ENCODE results near the gene TOX2.
A peak's percentile ranks its signal among the peaks of the same experiment; 100 is the strongest.

TOX2 gene, protein sequence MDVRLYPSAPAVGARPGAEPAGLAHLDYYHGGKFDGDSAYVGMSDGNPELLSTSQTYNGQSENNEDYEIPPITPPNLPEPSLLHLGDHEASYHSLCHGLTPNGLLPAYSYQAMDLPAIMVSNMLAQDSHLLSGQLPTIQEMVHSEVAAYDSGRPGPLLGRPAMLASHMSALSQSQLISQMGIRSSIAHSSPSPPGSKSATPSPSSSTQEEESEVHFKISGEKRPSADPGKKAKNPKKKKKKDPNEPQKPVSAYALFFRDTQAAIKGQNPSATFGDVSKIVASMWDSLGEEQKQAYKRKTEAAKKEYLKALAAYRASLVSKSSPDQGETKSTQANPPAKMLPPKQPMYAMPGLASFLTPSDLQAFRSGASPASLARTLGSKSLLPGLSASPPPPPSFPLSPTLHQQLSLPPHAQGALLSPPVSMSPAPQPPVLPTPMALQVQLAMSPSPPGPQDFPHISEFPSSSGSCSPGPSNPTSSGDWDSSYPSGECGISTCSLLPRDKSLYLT

DNA sequence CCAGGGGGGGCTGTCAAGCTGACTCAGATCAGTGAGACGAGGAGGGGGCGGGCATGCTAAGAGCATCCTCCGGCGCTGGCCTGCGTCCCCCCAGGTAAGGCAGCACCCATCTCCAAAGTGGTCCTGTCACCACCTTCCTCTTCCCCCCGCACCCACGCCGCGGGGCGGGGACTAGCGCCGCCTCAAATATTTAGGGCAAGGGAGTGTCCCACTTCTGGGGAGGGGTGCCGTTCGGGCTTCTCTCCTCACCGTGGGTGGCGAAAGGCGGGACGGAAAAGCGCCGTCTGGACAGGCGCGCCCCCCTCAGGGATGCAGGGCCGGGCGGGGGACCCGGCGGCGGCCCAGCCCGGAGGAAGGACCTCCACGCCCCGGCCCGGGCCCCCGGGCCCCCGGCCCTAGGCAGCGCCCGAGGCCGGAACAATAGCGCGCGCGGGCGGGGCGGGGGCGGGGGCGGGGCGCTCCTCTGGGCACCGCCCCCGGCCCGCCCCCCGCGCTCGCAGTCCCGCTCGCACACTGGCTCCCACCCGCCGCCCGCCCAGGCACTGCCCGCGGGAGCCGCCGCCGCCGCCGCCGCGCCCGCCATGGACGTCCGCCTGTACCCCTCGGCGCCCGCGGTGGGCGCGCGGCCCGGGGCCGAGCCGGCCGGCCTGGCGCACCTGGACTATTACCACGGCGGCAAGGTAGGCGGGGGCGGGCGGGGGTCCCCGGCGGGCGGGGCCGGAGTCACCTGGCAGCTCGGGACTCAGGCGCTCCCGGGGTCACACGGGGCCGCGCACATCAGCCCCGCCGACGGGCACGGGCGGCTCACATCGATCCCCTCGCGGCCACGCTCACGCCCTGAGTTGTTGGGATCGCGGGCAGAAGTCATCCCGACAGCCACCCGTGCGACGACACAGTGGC is at the start of gene TOX2:
Gene TOX2, plus strand, starts transcription at position 542 of the 900 bp plus-strand sequence. Its CDS starts 40 bp downstream, at position 582.
- DNase-seq: peak; percentile 49

DNA sequence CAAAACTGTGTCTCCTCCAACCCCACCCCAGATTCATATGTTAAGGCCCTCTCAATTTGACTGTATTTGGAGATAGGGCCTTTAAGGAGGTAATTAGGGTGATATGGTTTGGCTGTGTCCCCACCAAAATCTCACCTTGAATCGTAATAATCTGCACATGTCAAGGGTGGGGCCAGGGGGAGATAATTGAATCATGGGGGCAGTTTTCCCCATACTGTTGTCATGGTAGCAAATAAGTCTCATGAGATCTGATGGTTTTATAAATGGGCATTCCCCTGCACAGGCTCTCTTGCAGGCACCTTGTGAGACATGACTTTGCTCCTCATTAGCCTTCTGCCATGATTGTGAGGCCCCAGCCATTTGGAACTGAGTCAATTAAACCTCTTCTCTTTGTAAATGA is 46.6 kb upstream of the TOX2 start:
- DNase-seq: no peak

DNA sequence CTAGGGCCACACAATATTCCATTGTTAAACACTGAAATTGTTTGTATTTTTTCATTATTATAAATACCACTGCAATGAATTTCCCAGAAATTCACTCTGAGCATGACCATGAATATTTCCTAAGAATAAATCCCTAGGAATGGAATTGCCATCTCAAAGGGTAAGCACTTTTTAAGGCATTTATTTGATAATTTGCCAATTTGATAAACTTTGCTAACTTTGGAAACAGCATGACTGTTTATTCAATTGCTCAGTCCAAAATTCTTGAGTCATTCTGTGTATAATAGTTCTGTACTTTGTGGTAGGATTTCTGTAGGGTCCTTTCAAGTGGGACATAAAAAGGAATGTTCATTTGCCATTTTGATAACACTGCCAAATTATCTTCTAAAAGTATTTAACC is 44.2 kb upstream of the TOX2 start:
- DNase-seq: no peak

DNA sequence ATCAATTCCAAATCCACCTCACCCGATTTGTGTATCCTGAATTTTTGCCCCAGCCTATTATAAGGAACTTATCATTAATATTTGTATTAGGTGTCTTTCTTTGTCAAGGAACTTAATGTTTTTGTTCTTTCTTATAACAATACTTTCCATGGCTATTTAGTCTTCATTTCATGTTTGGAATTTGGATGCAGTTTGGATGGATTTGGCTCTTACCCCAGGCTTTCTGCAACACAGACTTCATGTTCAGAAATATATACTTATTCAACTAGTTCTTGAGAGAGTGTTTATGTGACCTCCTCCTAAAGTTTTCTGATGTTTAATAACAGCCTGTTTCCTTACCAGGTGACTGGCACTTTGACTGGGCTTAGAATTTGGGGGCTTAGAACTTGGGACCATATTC is 35.9 kb upstream of the TOX2 start:
- no peak for DNase-seq

DNA sequence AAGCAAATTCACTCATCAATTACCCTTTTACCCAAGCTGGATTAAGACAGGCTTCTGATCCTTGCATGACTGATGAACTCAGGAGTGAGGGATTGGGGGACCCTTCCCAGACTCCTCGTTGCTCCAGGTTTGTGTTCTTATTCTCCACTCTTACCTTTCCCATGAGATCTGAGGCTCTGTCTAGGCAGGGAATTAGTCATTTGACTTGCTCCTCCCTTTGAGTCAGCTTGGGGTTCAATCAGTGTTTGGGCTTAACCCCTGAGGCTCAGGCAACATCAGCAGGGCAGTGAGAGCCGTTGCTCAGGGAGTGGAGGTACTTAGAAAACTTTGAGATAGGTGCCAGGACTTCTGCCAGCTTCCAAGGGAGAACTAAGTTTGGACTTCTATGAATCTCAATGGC is 20.7 kb upstream of the TOX2 start:
- no peak for DNase-seq

DNA sequence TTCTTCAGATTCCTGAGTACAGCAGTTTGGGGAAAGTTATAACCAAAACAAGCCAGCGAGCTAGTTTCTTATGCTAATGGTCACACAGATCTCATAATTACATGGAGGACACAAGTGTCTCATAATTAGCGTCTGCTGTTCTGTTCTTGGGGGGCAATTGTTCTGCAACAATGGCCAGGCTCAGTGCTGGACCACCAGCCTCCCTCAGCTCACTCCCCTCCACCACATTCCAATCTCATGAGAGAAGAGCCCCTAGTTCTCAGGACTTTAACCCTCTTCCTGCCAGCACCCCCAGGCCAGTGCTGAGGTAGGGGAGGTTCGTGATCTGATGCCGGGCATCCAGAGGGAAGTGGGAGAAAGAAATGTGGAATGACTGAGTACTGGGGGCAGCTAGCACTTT is 20.2 kb upstream of the TOX2 start:
- no peak for DNase-seq

DNA sequence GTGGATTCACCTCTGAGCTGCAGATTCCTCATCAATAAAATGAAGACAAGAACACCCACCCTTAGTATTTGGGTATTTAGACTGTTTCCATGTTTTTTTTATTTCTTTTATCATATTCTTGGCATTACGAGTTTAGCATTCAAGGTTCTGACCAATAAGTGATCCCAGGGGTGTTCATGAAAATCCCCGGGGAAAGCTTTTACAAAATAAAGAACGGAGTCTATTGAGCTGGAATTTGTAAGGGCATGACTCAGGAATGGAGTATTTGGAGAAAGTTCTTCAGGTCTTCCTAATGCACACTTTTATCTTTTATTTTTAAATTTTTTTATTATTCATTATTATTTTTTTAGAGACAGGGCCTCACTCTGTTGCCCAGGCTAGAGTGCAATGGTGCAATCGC is 19.4 kb upstream of the TOX2 start:
- no peak for DNase-seq

DNA sequence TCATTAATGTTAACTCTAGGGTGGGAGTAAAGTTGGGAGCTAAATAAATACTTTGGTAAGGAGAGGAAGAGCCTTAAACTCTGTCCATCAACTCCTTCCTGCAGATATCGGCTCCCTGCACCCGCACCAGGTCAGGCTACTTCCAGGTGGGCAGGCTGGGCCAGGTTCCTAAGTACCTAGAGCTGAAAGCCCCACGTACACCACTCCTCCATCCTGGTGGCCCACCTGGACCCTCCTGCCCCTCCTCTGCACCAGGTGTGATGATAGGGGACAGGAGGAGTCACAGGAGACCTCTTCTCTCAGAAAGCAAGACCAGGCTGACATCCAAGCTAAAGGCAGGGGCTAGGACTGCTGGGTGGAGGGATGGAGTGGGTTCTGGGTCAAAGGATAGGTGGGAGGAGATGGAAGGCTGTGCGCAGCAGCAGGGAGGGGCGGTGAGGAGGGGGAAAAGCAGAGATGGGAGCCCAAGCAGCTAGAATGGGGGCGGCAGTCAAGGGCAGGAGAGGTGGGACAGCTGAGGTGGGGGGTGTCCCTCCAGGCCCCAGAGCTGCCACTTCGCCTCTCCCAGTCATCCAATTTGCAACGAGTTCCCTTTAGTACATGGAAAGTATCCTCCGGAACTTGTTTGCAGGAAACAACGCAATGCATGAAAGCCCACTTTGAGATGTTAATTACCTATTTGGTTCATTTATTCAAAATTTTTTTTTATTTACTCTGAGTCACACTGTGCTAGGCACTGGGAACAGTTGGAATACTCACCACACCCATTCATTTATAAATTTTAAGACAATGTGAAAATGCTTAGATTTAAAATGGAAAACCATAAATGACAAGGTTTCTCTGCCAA is 15.2 kb upstream of the TOX2 start:
- no peak for DNase-seq

DNA sequence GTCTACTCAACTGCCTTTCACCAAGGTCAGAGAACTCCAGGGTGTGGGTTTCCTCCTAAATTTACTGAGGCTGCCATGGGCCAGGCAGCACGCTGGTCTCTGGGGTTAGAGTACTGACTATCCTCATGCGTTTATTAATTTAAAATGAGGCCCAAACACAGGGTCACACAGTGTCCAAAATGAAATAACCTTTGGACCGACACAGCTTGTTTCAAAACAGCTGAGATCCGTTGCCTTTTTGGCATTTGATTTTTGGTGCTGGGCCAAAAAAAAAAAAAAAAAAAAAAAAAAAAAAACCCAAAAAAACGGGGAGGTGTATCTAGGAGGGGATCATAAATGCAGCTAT is 14.6 kb upstream of the TOX2 start:
- DNase-seq: no peak

DNA sequence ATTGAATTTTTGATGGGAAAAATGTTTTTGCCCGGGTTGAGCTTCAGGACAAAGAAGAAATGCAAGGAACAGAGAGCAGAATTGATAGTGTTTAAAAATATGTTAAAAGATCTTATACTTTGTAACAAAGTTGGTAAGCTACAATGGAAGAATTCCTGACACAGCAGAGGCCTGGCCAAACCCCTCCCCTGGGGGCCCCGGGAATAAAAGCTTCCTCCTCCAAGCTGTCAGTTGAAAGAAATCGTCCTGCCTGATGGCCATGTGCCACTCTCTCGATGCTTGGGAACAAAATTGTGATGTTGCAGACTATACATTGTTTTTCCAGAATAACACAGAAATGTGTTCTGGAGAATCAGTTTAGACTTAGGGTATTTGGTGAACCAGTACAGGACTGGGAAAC is 14.2 kb upstream of the TOX2 start:
- no peak for DNase-seq

DNA sequence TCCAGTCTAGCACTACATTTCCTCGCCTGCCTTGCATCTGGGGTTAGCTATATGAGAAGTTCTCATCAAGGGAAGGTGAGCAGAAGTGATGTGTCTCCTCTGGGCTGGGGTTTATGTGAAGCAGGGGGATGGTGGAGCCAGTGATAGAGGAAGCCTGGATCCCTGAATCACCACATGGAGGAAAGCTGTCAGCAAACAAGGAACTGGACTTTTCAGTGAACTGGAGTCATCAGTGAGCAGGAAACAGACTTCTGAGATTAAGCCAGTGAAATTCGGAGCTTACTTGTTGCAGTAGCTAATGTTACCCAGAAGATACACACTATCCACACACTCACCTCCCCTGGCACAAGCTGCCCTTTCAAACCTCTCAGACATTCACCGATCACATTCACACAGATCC is 13.4 kb upstream of the TOX2 start:
- DNase-seq: no peak

DNA sequence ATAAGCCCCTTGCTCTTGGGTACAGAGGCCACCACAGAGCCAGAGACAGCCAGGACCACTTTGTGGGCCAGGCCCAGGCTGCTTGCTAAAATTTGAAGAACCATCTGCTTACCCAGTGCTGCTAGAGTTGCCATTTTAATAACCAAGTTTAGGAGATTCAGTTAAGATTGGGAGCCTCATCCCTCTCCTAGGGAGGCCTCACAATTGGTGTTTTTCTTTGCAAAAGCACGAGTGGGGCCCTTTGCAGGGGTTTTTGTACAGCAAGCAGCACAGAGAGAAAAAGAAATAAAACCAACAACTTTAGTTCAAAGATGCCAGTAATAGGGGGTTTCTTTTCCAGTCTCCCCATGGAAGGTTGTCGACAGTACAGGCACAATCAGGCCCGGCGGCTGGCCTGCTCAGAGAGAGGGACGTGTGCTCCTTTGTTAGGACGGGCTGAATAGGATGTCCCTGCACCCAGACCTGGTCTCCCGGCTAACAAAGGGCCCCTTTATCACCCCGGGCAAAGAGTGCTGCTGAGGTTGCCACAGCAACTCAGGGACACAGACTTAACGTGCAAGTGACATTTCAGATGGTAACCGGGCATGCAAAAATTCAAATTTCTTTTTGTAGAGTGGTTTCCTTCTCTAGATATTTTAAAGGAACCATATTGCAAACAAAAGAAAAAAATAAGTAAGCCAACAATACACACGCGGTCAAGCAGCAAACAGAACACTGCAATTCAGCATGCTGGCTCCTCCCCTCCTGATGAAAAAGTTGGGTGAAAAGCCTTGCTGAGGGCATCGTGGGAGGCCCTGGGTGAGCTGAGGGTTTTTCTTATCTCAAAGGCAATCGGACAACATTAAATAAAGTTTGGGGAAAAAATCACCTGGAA is 10.5 kb upstream of the TOX2 start:
- DNase-seq: no peak

DNA sequence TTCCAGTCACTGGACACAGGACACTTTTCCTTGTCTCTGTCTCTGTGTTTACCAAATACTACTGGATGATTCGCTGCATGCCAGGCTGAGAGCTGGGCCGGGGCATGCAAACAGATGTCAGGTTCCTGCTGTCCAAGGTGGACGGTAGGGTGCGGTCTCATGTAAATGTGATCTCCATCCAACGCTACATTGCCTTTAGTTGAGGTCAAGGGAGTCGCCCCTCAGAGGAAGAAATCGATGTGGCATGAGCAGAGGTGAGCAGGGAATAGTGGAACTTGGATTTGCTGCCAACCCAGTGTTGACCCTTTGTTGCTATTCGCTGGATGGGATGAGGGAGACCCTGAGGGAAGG is 9.8 kb upstream of the TOX2 start:
- DNase-seq: no peak

DNA sequence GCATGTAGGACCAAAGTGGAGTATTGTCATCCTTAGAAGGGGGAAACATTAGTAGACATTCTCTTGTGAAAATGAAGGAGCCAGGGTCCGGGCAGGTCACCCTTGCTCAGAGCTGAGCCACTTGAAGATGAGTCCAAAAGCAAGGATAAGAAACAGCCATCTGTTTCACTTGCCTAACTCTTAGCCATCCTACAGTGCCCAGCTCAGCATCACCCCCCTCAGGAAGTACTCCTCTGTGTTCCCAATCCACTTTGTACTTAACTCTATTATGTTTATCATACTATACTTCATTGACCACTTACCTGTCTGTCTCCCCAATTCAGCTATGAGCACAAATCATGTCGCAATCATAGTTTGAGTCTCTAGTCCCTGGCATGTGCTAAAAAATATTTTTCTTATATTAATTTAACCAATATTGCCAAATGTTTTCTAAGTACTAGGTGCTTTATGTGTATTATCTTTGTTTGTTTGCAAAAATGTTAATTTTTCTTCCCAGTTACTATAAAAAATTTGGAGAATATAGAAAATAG is 8.1 kb upstream of the TOX2 start:
- DNase-seq: no peak

DNA sequence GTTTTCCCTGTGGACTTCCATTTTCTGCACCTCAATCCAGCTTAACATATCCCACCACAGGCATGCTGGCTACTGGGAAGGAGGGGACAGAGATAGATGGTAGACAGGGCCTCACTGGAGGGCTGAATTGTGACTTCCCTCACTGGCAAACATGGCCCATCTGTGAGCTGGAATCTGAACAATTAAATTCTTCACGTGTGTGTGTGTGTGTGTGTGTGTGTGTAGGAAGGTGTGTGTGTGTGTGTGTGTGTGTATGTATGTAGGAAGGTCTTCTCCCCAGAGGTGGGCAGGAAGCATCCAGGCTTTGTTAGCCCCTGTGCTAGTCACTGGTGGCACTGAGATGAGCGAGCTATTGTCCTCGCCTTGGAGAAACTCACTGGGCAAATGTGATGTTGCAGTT is 5.4 kb upstream of the TOX2 start:
- no peak for DNase-seq

DNA sequence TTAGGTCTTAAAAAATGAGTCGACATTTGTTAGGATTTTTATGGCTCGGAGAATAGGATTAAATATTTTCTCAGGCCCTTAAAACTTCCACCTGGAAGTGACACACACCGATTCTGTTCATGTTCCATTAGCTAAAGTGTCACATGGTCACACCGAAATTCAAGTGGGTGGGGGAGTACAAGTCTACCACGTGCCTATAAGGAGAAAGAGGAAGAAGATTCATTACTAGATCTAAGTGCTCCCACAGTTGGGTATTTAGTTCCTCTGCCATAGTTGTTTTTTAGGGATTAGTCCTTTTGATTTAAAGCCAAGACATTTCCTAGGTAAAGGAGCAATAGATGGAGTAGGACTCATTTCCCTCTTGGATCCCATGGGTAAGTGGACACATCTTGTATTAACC is 4.9 kb upstream of the TOX2 start:
- no peak for DNase-seq

DNA sequence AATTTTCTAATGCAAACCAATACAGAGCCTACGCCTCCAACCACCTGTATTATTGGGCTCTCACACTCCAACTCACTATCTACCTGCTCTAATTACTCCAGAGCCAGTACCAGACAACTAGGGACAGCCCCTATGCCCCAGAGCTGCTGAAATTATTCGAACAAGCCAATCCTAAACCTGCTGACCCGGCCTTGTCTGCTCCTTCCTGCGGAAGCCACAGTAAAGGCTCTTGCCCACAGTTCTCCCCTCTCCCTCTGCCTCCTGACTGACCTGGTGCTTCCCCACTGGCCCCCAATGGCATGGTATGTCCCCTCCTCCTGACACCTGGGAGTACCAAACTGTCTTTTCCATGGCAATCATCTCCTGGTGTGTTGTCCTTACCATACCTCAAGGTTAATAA is 4.1 kb upstream of the TOX2 start:
- DNase-seq: no peak

DNA sequence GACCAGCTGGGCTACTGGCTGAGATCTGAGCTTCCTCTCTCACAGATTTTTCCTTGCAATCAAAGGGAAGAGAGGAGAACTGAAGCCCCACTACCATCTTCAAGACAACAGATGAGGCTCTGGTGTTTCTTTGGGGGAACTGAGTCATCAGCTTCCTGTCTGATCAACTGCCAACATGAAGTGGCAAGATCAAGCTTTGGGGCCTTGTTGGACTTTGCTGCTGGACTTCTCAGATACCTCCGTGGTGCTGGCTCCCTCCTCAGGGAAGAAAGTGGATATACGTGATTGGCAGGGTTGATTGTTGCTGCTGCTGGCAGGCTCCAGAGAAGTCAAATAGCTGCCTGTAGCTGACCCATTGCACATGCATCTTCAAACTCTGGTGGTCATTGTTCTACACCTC is 3.6 kb upstream of the TOX2 start:
- DNase-seq: no peak

DNA sequence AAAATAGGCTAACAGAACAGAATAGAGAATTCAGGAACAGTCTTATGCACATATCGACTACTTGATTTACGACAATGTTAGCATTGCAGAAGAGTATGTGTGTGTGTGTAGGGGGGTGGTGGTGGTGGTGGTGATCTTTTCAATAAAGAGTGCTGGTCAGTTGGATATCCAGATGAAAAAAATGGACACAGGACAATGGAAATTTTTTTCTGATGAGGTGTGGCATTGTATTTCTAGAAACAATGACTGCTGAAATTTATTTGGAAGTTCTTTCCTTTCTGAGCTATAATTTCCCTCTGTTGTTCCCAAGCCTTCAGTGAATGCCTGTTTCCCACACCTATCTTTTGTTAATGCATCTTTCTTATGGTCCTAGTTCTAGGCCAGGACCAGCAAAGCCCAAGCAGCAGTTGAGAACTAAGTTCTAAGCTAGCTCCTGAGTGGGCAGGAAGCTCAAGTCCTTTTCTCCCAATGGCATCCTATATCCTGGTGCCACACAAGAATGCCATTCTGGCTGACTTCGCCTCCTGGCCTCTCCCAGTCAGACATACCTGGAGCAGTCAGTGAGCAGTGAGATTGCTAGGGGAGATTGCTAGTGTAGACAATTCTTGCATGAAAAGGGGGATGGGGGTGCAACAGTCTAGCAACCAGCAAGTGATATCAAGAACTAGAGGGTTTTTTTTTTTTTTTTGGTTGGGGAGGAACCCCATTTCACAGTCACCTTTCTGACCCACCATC is 1.2 kb upstream of the TOX2 start:
- DNase-seq: no peak

DNA sequence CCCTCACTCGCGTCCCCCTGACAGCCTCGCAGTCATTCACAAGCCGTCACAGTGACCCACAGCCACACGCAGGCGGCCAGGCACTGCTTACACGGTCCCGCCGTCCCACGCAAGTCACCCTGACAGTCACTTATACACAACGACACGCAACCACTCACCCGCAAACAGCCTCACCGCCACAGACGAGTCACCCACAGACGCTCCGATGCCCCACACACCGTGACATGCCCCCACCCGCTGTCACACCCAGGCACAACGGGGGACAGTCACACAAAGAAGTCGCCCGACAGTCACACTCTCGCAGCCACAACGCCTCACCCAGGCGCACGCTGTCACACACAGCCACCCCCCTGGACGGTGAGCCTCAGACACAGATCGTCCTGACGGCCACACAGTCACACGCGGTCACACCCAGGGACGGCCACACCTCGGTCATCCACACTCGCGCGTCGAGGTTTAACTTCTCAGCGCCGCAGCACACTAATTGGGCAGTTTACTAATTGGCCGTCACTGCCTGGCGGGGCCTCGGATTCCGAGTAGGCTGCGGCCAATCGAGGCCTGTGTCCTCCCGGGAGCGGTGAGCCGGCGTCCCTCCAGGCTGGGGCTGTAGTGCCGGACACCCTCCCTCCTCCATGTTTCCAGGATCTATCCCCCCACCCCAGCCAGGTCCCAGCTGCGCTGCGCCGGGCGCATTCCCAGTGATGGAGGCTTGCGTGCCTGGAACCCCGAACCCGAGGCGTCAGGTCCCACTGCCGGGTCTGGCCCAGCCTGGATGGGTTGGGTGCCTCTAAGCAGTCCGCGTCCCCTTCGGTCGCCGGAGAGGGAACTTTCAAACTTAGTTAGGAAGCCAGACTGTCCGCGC is 790 bp downstream of the TOX2 start:
- peak; percentile 42 for DNase-seq

Data from stimulated activated CD4-positive, alpha-beta T cell treated with anti-CD3 and anti-CD28 coated beads, Interleukin-4, amount 100 ng/mL, for 1 hour (primary cell).